Globus pallidus (tissue), 1 donor: ENCODE data around the gene TSPYL4.

ENCODE experiments used
- DNase-seq: peaks from one replicate; pipeline ENCODE4 v3.0.0-alpha.2; 2015; ENCODE audit warnings: low spot score

The TSPYL4 gene

GRCh38 chr6:116268589-116269293 is 14.9 kb upstream of the TSPYL4 start:
- peak; percentile 54 for DNase-seq

- no peak for DNase-seq
Observed at GRCh38 chr6:116267836-116268588, 14.1 kb upstream of the TSPYL4 start.

- DNase-seq = no peak
Observed at GRCh38 chr6:116266803-116267202, 12.9 kb upstream of the TSPYL4 start.

- DNase-seq = no peak
Observed at GRCh38 chr6:116265041-116265829, 11.4 kb upstream of the TSPYL4 start.

- DNase-seq = no peak
Observed at GRCh38 chr6:116263353-116263752, 9.5 kb upstream of the TSPYL4 start.

- DNase-seq = no peak
Observed at GRCh38 chr6:116258520-116258919, 4.6 kb upstream of the TSPYL4 start.

- no peak for DNase-seq
Observed at GRCh38 chr6:116256694-116257093, 2.8 kb upstream of the TSPYL4 start.

GRCh38 chr6:116255246-116255800 is 1.4 kb upstream of the TSPYL4 start:
- no peak for DNase-seq

GRCh38 chr6:116254297-116255056 is 602 bp upstream of the TSPYL4 start:
- DNase-seq = no peak

GRCh38 chr6:116253188-116253504 is 729 bp downstream of the TSPYL4 start:
- DNase-seq = no peak

- no peak for DNase-seq
Observed at GRCh38 chr6:116251568-116252384, 2.1 kb downstream of the TSPYL4 start.

GRCh38 chr6:116248577-116248976 is 5.3 kb downstream of the TSPYL4 start:
- DNase-seq = no peak

GRCh38 chr6:116247285-116247684 is 6.6 kb downstream of the TSPYL4 start:
- DNase-seq = no peak

GRCh38 chr6:116246089-116246488 is 7.8 kb downstream of the TSPYL4 start:
- no peak for DNase-seq

- DNase-seq = no peak
Observed at GRCh38 chr6:116244284-116244683, 9.6 kb downstream of the TSPYL4 start.

GRCh38 chr6:116239856-116240255 is 14.0 kb downstream of the TSPYL4 start:
- no peak for DNase-seq

GRCh38 chr6:116239256-116239655 is 14.6 kb downstream of the TSPYL4 start:
- DNase-seq = no peak

- DNase-seq = no peak
Observed at GRCh38 chr6:116238083-116238482, 15.8 kb downstream of the TSPYL4 start.

- no peak for DNase-seq
Observed at GRCh38 chr6:116234689-116235088, 19.2 kb downstream of the TSPYL4 start.

GRCh38 chr6:116229287-116229913 is 24.5 kb downstream of the TSPYL4 start:
- peak; percentile 95 for DNase-seq

- no peak for DNase-seq
Observed at GRCh38 chr6:116223355-116223754, 30.5 kb downstream of the TSPYL4 start.
